Measurements from ENCODE around the gene HAUS8. TPM values are rescaled to one million over a fixed set of nuclear protein-coding genes. Genes with fewer than 3 reads are reported as not detected.

Gene HAUS8
- total and polyA plus RNA-seq, 2 of the 8 experiments (the other 6 are each of a cell fraction or from before 2014, with no cell fraction given) = 18.4 to 23.2 TPM

- TF ChIP-seq CTCF (IDR thresholded peaks at IDR 0.05; ENCODE audit: control extremely low read depth in 1 of 3, insufficient read depth in 1 of 3, low read depth in 1 of 3, low read length in 3 of 3) = no peak
- no peak for TF ChIP-seq SP2 (IDR thresholded peaks at IDR 0.05; ENCODE audit: low read length)
- TF ChIP-seq ZNF274 (IDR thresholded peaks at IDR 0.05; ENCODE audit: borderline replicate concordance, extremely low read depth, low read length) = no peak
These were observed 4.3 kb downstream of the HAUS8 start (continued) for GRCh38 chr19:17070912-17071311.

Data from H1 (cell line).